Measurements from ENCODE around the gene GDI1.

Gene GDI1

DNA sequence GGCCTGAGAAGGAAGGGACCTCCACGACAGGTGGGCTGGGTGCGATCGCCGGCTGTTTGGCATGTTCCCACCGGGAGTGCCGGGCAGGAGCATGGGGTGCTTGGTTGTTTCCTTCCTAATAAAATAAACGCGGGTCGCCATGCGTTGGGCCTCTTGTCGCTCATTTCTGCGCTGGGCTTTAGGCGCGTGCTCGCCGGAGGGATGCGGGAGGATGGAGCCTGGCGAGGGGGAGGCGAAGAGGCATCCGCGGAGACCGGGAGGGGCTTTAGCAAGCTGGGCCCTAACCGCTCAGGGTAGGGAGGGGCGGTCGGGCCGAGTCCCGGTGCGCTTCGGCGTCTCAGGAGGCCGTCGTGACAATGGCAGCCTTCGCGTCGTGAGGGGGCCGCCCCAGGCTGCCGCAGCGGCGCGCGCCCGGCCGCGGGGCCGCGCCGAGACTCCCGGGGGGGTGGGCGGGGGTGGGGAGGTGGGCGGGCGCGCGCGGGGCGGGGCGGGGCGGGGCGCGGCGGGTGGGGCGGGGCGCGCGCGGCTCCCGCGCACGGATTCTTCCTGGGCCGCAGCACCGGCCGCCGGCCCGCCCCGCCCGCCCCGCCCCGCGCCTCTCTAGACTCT lies 476 bp upstream of the GDI1 start:
- in situ Hi-C loops (cut with MboI; ENCODE audit: low sequenced_read_pairs): no loop called here

DNA sequence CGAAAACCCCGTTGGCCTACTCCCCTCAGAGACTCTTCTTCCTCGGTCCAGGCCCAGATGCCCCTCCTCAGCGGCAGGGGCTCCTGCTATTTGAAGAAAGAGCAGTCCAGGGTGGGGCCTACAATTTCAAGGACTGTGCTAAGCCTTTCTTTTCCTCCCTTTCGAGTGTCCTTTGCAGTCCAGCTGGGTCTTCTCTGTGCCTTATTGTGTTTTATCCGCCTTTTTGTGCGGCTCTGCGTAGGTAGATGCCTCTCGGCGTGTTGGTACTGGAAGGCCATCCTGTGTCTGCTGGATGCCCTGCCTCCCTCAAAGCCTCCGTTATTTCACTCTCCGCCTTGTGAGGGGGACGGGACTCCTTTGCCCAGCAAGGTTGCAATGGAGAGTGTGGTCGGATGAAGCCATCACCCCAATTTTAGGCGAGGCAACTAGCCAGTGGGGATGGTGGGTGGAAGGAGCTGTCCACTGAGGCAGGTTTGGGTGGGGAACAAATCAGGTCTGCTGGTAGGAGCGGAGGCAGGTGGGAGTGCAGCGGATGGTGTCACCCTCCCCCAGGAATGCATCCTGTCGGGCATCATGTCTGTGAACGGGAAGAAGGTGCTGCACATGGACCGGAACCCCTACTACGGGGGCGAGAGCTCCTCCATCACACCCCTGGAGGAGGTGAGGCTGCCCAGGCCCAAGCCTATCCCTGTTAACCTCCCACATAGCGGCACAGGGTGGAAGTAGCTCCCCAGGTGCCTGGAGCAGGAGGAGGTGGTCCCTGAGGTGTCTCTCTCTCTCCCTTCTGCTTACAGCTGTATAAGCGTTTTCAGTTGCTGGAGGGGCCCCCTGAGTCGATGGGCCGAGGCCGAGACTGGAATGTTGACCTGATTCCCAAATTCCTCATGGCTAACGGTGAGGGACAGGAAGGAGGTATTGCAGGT lies 1.3 kb downstream of the GDI1 start:
- in situ Hi-C loops (cut with MboI; ENCODE audit: low sequenced_read_pairs): no loop called here

DNA sequence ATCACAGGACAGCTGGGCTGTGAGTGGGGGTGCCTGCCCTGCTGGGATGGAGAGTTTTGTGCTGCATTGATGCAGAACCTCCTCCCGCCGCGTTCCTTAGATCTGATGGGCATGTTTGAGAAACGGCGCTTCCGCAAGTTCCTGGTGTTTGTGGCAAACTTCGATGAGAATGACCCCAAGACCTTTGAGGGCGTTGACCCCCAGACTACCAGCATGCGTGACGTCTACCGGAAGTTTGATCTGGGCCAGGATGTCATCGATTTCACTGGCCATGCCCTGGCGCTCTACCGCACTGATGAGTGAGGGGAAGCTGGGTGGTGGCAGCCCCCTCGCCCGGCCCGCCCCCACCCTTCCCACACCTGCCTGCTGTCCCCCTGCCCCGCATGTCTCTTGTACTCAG lies 2.9 kb downstream of the GDI1 start:
- in situ Hi-C loops (cut with MboI; ENCODE audit: low sequenced_read_pairs): no loop called here

- in situ Hi-C loops (cut with MboI; ENCODE audit: low sequenced_read_pairs): no loop called here
Observed at GRCh38 chrX:154440623-154441357, 3.8 kb downstream of the GDI1 start.

DNA sequence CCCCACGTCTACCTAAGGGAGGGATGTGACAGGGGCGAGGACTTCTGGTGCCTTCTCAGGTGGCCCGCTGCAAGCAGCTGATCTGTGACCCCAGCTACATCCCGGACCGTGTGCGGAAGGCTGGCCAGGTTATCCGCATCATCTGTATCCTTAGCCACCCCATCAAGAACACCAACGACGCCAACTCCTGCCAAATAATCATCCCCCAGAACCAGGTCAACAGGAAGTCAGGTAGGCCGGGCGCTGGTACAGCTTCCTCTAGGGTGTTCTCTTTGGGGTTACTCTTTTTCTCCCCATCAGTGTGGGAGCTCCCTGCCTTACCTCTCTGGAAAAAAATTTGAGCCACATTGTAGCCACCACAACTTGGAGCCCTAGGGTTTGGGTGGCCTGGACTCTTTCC lies 4.6 kb downstream of the GDI1 start:
- in situ Hi-C loops (cut with MboI; ENCODE audit: low sequenced_read_pairs): no loop called here

DNA sequence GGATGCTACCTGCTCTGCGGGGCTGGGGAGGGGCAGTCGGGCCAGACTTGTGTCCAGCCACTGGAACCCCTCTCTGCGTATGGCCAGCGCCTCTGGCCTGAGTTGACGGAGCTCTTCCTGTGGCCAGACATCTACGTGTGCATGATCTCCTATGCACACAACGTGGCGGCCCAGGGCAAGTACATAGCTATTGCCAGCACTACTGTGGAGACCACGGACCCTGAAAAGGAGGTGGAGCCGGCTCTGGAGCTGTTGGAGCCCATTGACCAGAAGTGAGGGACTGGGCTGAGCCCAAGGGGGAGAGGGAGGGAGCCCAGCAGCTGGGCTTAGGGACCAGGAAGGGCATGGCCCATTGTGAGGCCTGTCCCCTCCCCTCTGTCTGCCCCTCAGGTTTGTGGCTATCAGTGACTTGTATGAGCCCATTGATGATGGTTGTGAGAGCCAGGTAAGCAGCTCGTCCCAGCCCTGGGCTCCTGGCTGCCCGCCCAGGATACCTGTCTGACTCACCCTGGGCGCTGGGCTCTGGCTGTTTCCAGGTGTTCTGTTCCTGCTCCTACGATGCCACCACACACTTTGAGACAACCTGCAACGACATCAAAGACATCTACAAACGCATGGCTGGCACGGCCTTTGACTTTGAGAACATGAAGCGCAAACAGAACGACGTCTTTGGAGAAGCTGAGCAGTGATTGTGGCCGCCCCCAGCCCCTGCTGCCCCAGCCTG lies 5.2 kb downstream of the GDI1 start:
- in situ Hi-C loops (cut with MboI; ENCODE audit: low sequenced_read_pairs): no loop called here

DNA sequence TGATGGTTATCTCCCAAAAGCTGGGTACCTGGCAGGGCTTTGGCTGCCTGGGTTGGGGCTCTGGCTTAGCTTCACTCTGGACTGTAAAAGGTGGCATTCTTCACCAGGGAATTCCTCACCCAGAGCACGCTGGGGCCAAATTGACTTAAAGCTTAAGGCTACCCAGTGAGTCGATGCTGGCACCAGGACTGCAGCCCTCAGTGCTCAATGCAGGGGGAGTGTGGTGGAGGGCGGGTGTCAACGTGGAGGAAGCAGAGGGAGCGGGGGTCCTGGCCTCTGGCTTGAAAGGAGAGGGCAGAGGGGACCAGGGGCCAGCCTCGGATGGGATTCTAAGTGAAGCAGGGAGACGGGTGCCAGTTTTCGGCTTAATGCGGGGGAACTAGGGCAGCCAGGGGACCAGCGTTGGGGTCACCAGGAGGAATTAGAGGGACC lies 6.5 kb downstream of the GDI1 start:
- in situ Hi-C loops (cut with MboI; ENCODE audit: low sequenced_read_pairs): no loop called here

GRCh38 chrX:154443992-154444754 lies 7.2 kb downstream of the GDI1 start, which contains the start of gene FAM50A:
Gene FAM50A (plus strand): TSS chrX:154444141. CDS start chrX:154444236, 95 bp downstream.
- in situ Hi-C loops (cut with MboI; ENCODE audit: low sequenced_read_pairs): no loop called here

- in situ Hi-C loops (cut with MboI; ENCODE audit: low sequenced_read_pairs): no loop called here
Observed at GRCh38 chrX:154444755-154445246, 7.8 kb downstream of the GDI1 start.

DNA sequence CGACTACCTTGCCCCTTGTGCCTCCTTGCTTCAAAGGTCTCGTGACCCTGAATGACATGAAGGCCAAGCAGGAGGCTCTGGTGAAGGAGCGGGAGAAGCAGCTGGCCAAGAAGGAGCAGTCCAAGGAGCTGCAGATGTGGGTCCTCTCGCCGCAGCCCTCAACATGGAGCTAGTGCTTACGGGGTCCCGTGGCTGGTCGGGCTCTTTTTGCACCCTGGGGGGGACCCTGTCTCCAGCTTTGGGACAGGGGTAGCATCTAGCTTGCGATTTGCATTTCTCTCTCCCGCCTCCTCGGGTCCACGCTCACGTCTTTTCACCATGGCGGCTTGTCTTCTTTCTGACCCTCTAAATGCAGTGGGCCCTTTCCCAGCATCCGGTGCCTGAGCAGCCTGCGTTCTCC lies 8.8 kb downstream of the GDI1 start:
- in situ Hi-C loops (cut with MboI; ENCODE audit: low sequenced_read_pairs): no loop called here

- in situ Hi-C loops (cut with MboI; ENCODE audit: low sequenced_read_pairs): no loop called here
Observed at GRCh38 chrX:154446430-154446829, 9.5 kb downstream of the GDI1 start.

- in situ Hi-C loops (cut with MboI; ENCODE audit: low sequenced_read_pairs): no loop called here
Observed at GRCh38 chrX:154448484-154448883, 11.5 kb downstream of the GDI1 start.

- in situ Hi-C loops (cut with MboI; ENCODE audit: low sequenced_read_pairs): no loop called here
Observed at GRCh38 chrX:154449618-154450017, 12.7 kb downstream of the GDI1 start.

- in situ Hi-C loops (cut with MboI; ENCODE audit: low sequenced_read_pairs): no loop called here
Observed at GRCh38 chrX:154450312-154450711, 13.4 kb downstream of the GDI1 start.

GRCh38 chrX:154452823-154453222 lies 15.9 kb downstream of the GDI1 start:
- in situ Hi-C loops (cut with MboI; ENCODE audit: low sequenced_read_pairs): no loop called here

DNA sequence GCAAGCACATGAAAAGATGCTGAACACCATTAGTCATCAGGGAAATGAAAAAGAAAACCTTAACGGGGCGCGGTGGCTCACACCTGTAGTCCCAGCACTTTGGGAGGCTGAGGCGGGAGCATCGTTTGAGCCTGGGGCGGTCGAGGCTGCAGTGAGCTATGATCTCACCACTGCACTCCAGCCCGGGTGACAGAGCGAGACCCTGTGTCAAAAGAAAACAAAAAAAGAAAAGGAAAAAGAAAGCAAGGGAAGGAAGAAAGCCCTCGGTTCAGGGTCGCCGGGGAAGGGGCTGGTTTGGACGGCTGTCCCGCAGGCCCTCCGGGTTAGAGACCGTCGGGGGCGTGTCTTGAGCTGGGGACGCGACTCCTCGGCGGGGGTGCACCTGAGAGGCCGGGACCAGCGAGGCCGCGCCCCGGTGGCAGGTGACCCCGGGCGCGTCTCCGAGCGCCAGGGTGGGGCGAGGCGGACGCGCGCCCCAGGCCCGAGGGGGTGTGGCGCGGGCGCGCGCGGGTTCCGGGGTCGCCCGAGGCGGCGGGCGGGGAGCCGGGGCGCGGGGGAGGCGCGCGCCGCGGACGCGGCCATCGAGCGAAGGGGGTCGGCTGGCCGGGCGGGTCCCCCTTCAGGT lies 20.6 kb downstream of the GDI1 start:
- in situ Hi-C loops (cut with MboI; ENCODE audit: low sequenced_read_pairs): no loop called here

DNA sequence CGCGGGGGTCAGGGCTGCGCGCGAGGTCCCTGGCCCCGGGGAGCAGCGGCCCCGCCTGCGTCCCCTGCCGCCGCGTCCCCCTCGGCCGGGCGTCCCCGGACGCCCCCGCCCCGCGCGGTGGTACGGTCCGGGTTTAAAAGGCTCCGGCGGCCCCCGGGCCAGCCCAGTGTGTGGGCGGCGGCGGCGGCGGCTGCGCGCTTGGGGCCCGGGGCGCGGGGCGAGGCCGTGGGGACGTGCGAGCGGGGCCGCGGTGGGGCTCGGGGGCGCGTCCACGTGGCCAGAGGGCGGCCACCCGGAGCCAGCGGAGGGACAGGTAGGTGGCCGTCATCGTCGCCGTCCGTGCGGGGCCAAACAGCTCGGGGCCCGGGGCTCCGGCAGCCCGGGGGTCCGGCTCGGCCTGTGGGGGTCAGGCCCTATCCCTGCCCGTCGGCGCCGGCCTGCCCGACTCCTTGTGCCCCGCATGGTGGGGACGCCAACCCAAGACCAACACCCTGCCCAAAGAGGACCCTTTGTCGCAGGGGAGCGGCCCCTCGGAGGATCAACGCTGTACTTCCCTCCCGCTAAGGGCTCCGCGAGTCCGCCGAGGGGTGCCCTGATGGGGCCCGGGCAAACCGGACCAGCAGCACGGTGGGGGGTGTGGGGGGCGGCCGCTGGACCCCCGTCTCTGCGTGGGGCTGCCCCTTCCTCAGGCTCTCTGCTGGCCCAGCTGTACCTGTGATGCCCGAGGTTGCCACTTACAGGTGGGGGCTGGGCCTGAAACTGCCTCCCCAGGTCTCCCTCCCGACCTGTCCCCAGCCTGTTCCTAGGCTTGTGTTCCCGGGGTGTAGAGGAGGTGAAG lies 21.4 kb downstream of the GDI1 start, which contains the start of gene PLXNA3:
TSS of gene PLXNA3 (plus strand) at position 166 of the 838 bp plus-strand sequence. CDS start 1,903 bp downstream, outside the sequence.
- in situ Hi-C loops (cut with MboI; ENCODE audit: low sequenced_read_pairs): no loop called here

DNA sequence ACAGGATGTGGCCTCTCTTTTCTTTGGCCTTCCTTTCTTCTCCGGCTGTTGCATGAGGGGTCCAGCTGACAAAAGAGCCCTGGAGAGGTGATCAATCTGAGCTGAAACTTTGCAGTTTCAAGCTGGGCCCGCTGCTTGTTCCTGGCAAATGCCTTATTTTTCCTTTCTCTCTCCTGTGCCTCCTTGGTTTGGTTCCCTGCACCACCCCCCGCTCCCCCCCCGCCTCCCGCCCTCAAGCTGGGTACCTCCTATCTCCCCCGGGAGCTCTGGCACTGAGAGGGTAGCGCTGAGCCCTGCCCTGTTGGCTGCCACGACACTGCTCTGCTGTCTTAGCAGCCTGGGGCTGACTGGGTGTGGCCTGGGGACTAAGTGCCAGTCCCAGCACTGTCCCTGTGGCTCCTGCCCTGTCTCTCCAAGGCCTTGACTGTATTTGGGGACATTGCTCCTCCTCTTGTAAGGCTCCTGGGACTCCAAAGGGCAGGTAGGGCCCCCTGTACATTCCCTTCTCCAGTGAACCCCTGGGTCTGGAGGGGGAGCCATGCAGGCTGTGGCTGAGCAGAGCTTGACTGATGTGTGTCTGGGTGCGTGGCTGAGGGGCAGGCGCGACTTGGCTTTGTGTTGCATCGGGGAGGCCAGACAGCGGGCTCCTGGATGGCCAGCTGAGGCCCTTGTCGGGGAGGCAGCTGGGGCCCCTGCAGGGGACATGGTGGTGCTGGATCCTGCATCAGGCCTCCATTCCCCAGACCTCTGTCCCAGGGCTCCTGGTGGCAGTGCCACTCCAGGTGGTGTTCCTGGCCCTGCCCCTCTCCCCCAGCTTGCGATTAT lies 22.2 kb downstream of the GDI1 start:
- in situ Hi-C loops (cut with MboI; ENCODE audit: low sequenced_read_pairs): no loop called here

All from HL-60/S4 (cell line).